Gastrocnemius medialis (tissue), 4 donors: ENCODE measurements around the gene SHC3. TPM values are rescaled to one million over a fixed set of nuclear protein-coding genes. Genes with fewer than 3 reads are reported as not detected.

ENCODE experiments used
- ATAC-seq, 2 donors: fragments of 150-250 bp; one replicate each; pipeline ENCODE4 v1.9.1; 2016
- DNase-seq, 2 donors: peaks; one replicate each; pipeline ENCODE4 v3.0.0-alpha.2; 2019
- H3K27ac ChIP-seq, 4 donors: fragments of 200-600 bp; sonication (generic); 1 replicate in 1 of 4; 2 replicates in 3 of 4; pipeline ENCODE4 v1.5.1; 2016 to 2018; ENCODE audit warnings: mild to moderate bottlenecking in 2 of 4, moderate library complexity in 1 of 4
- H3K27me3 ChIP-seq, 3 donors: fragments of 200-600 bp; sonication (generic) in 2 of 3; 1 replicate in 1 of 3; 2 replicates in 2 of 3; pipeline versions ENCODE4 v1.5.1 to v1.6.0; 2016 to 2019; ENCODE audit warnings: mild to moderate bottlenecking in 1 of 3, moderate library complexity in 1 of 3
- H3K36me3 ChIP-seq, 2 donors: fragments of 200-600 bp; sonication (generic) in 1 of 2; one replicate each; pipeline ENCODE4 v1.5.1; 2017 to 2018
- H3K4me1 ChIP-seq, 2 donors: fragments of 200-600 bp; sonication (generic) in 1 of 2; one replicate each; pipeline ENCODE4 v1.5.1; 2016 to 2017; ENCODE audit warnings: mild to moderate bottlenecking in 2 of 2
- H3K4me3 ChIP-seq, 4 donors: fragments of 200-600 bp; sonication (generic) in 3 of 4; 1 replicate in 1 of 4; 2 replicates in 3 of 4; pipeline ENCODE4 v1.5.1; 2016 to 2019; ENCODE audit warnings: mild to moderate bottlenecking in 2 of 4
- H3K9me3 ChIP-seq, 3 donors: fragments of 200-600 bp; sonication (generic) in 2 of 3; 1 replicate in 1 of 3; 2 replicates in 2 of 3; pipeline ENCODE4 v1.5.1; 2016 to 2019
- CTCF ChIP-seq, 5 experiments: fragments of 450-650 bp in 3 of 5; fragments of 200-600 bp in 2 of 5; sonication (generic) in 2 of 5; IDR thresholded peaks in 4 of 5; conservative IDR thresholded peaks in 1 of 5; 1 replicate in 4 of 5; 2 replicates in 1 of 5; pipeline ENCODE4 v1.5.1; 2016 to 2019; ENCODE audit warnings: antibody characterized with exemption in 5 of 5, mild to moderate bottlenecking in 3 of 5, moderate library complexity in 3 of 5
- POLR2A ChIP-seq, 2 donors: fragments of 450-650 bp; IDR thresholded peaks; one replicate each; pipeline ENCODE4 v1.6.1; 2017; ENCODE audit warnings: antibody characterized with exemption in 2 of 2, mild to moderate bottlenecking in 2 of 2, moderate library complexity in 2 of 2
- in situ Hi-C, 4 donors: fragments of 200-750 bp; cut with MboI; loops; one replicate each; pipeline versions ENCODE4 v1.15.0 to v1.8.0; 2017; ENCODE audit warnings: low sequenced_read_pairs in 4 of 4
- intact Hi-C: fragments of 100-400 bp; cut with DNase I; formaldehyde crosslinking; loops from one replicate; pipeline ENCODE4 v1.15.1; 2023; ENCODE audit warnings: low total_unique reads
- total RNA-seq, 4 donors: library from RNA; depleted of rRNA; stranded (reverse); fragments of >200 nt; gene quantifications; one replicate each; pipeline versions ENCODE4 v1.1.0 to v1.2.3, GENCODE V29; 2016

SHC3 gene
- total RNA-seq, 4 donors from 2014 or later: 0.09 to 0.29 (median 0.15) TPM; not detected in 1

GRCh38 chr9:89204801-89205200 lies 26.2 kb upstream of the SHC3 start:
- intact Hi-C loops: no loop called here
- no peak for DNase-seq

GRCh38 chr9:89195131-89195797 lies 16.6 kb upstream of the SHC3 start:
- TF ChIP-seq CTCF (IDR thresholded peaks at IDR 0.05 in 4 of 5, conservative IDR thresholded peaks at IDR 0.05 in 1 of 5): no peak
- no peak for TF ChIP-seq POLR2A (IDR thresholded peaks at IDR 0.05)
- intact Hi-C loops: no loop called here
- DNase-seq (no peak), ATAC-seq (no peak)
- no peak overlapping the region for H3K27ac ChIP-seq
- in situ Hi-C loops: no loop called here
- H3K27me3 ChIP-seq: no peaks in the 10 kb centered on the region
- peaks cover 0 to 13% (median 3%) of the 10 kb centered on the region in 3 donors for H3K9me3 ChIP-seq
- no peaks in the 10 kb centered on the region for H3K36me3 ChIP-seq
- no peaks in the 10 kb centered on the region for H3K4me1 ChIP-seq
- H3K4me3 ChIP-seq: no peak overlapping the region

More at GRCh38 chr9:89204801-89205200, 26.2 kb upstream of the SHC3 start:
- TF ChIP-seq POLR2A (IDR thresholded peaks at IDR 0.05): no peak
- TF ChIP-seq CTCF (IDR thresholded peaks at IDR 0.05 in 4 of 5, conservative IDR thresholded peaks at IDR 0.05 in 1 of 5): no peak
- Histone ChIP-seq H3K4me1 (no peaks in the 10 kb centered on the region), H3K4me3 (no peak overlapping the region), H3K27ac (no peak overlapping the region), H3K36me3 (no peaks in the 10 kb centered on the region), H3K9me3 (no peaks in the 10 kb centered on the region), H3K27me3 (no peaks in the 10 kb centered on the region)
- ATAC-seq: no peak
- in situ Hi-C loops: no loop called here

GRCh38 chr9:89194421-89195130 lies 16.0 kb upstream of the SHC3 start:
- intact Hi-C loops: no loop called here
- ATAC-seq: no peak
- no peaks in the 10 kb centered on the region for H3K36me3 ChIP-seq
- H3K9me3 ChIP-seq: peaks cover 0 to 13% (median 3%) of the 10 kb centered on the region in 3 donors
- TF ChIP-seq POLR2A (IDR thresholded peaks at IDR 0.05) (no peak), CTCF (IDR thresholded peaks at IDR 0.05 in 4 of 5, conservative IDR thresholded peaks at IDR 0.05 in 1 of 5) (no peak)
- H3K4me3 ChIP-seq: no peak overlapping the region
- no peak for DNase-seq
- no peaks in the 10 kb centered on the region for H3K27me3 ChIP-seq
- in situ Hi-C loops: no loop called here
- no peak overlapping the region for H3K27ac ChIP-seq
- no peaks in the 10 kb centered on the region for H3K4me1 ChIP-seq

GRCh38 chr9:89191004-89191403 lies 12.4 kb upstream of the SHC3 start:
- no peak overlapping the region for H3K27ac ChIP-seq
- ATAC-seq (no peak), DNase-seq (no peak)
- H3K36me3 ChIP-seq: no peaks in the 10 kb centered on the region
- intact Hi-C loops (no loop called here), in situ Hi-C loops (no loop called here)
- H3K27me3 ChIP-seq: no peaks in the 10 kb centered on the region
- H3K4me3 ChIP-seq: no peak overlapping the region
- peaks cover 0 to 6% (median 0%) of the 10 kb centered on the region in 3 donors for H3K9me3 ChIP-seq
- TF ChIP-seq CTCF (IDR thresholded peaks at IDR 0.05 in 4 of 5, conservative IDR thresholded peaks at IDR 0.05 in 1 of 5) (no peak), POLR2A (IDR thresholded peaks at IDR 0.05) (no peak)
- no peaks in the 10 kb centered on the region for H3K4me1 ChIP-seq
